Mucosa of rectum (tissue), 2 donors: Measurements from ENCODE around the gene COA5.

Experiments used
- H3K27ac ChIP-seq, 2 donors: one replicate each; pipeline ENCODE4 v1.7.0; 2013; ENCODE audit warnings: inconsistent platforms in 2 of 2, low read depth in 2 of 2, low read length in 2 of 2
- H3K27me3 ChIP-seq, 2 donors: one replicate each; pipeline ENCODE4 v1.7.0; 2013; ENCODE audit warnings: low read length in 2 of 2; ENCODE audit not compliant: control insufficient read depth in 2 of 2, insufficient read depth in 2 of 2
- H3K36me3 ChIP-seq, 2 donors: one replicate each; pipeline ENCODE4 v1.7.0; 2013; ENCODE audit warnings: low read length in 2 of 2; ENCODE audit not compliant: control insufficient read depth in 2 of 2, insufficient read depth in 2 of 2
- H3K4me1 ChIP-seq, 2 donors: one replicate each; pipeline ENCODE4 v1.7.0; 2013; ENCODE audit warnings: low read length in 2 of 2, mild to moderate bottlenecking in 1 of 2; ENCODE audit not compliant: control insufficient read depth in 2 of 2, insufficient read depth in 2 of 2
- H3K4me3 ChIP-seq, 2 donors: one replicate each; pipeline ENCODE4 v1.7.0; 2013; ENCODE audit warnings: low read length in 2 of 2
- H3K9ac ChIP-seq, 2 donors: one replicate each; pipeline ENCODE4 v1.7.0; 2013; ENCODE audit warnings: low read length in 2 of 2, low read depth in 1 of 2, mild to moderate bottlenecking in 1 of 2
- H3K9me3 ChIP-seq, 2 donors: one replicate each; pipeline ENCODE4 v1.7.0; 2013; ENCODE audit warnings: low read length in 2 of 2; ENCODE audit not compliant: control insufficient read depth in 2 of 2
- donor health status: healthy.
- donor health status: Normal muscosa, but diverticular disease.

The COA5 gene

DNA sequence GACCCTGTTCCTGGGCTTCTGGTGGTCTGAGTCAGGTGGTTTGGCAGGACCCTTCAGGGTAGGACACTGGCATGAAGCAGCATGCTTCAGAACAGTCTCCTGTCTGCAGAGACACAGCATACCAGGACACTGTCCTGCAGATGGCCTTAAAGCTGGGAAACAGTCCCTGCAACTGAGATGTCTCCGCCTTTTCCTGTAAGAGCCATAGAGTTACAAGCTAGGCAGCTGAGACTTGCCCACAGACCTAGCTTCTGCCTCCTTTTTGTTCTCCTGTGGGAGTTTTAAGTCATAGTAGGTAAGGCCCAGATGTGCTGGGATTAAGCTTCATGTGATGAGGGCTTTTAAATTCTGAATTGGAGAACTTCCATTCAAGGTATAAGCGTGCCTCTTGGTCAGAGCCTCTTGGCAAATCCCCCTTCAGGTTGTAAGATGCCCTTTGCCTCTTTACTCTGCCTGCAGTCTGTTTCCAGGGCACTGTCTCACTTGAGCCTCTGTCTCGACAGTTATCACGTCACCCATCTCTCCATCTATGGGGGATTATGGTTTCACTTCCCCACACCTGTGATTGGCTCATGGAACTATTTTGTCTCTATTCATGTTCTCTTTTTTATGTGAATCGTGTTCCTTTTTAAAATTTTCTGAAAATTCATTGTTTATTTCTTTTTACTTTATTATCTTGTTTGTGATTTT, 51.8 kb downstream of the COA5 start:
- no peak overlapping the region for H3K27ac ChIP-seq
- no peak overlapping the region for H3K4me3 ChIP-seq
- H3K27me3 ChIP-seq = no peaks in the 10 kb centered on the region
- peaks cover 29 to 36% of the 10 kb centered on the region in 2 donors for H3K36me3 ChIP-seq
- H3K9me3 ChIP-seq = no peaks in the 10 kb centered on the region
- H3K9ac ChIP-seq = no peak overlapping the region
- H3K4me1 ChIP-seq = peaks cover 0 to 5% of the 10 kb centered on the region in 2 donors

- Histone ChIP-seq H3K27ac (no peak overlapping the region), H3K36me3 (peaks cover 29 to 40% of the 10 kb centered on the region in 2 donors), H3K4me1 (peaks cover 0 to 5% of the 10 kb centered on the region in 2 donors)
These were observed 52.6 kb downstream of the COA5 start for GRCh38 chr2:98555696-98556095.

DNA sequence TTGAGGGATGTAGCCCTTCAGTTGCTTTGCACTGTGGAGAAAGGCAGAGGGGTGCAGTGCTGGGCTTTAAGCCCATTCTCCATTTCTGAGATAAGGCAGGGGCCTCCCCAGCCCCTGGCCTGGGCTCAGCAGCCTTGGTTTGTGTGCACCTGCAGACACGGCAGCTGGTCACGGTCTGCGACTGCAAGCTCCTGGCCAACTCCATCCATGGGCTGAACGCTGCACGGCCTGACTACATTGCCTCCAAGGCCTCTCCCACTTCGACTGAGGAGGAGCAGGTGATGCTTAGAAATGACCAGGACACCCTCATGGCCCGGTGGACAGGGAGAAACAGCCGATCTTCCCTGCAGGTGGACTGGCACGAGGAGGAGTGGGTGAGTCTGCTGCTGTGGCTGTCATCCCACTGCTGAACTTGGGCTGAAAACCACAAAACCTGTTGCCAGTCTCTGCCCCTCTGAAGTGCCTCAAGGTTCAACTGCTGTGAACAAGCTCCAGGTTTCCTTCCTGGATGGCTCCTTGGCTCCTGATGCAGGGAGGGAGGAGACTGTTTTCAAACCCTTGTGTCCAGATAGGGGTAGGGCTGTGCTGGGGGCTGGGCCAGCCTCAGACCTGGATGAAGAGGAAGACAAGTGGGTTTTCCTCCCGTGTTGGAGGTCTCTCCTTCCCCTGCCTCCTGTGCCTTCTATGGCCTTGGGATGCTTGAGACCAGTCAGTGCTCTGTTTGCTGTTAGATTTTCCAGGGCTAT, 54.0 kb downstream of the COA5 start:
- peaks cover 29 to 40% of the 10 kb centered on the region in 2 donors for H3K36me3 ChIP-seq
- no peak overlapping the region for H3K4me3 ChIP-seq
- H3K27ac ChIP-seq = no peak overlapping the region
- H3K9me3 ChIP-seq = no peaks in the 10 kb centered on the region
- no peaks in the 10 kb centered on the region for H3K27me3 ChIP-seq
- peaks cover 0 to 3% of the 10 kb centered on the region in 2 donors for H3K4me1 ChIP-seq
- H3K9ac ChIP-seq = no peak overlapping the region

More at GRCh38 chr2:98555696-98556095, 52.6 kb downstream of the COA5 start:
- H3K9me3 ChIP-seq = no peaks in the 10 kb centered on the region
- no peak overlapping the region for H3K9ac ChIP-seq
- no peaks in the 10 kb centered on the region for H3K27me3 ChIP-seq
- no peak overlapping the region for H3K4me3 ChIP-seq

GRCh38 chr2:98552499-98553179, 55.7 kb downstream of the COA5 start:
- no peaks in the 10 kb centered on the region for H3K4me1 ChIP-seq
- H3K9ac ChIP-seq = no peak overlapping the region
- no peaks in the 10 kb centered on the region for H3K27me3 ChIP-seq
- no peaks in the 10 kb centered on the region for H3K9me3 ChIP-seq
- no peak overlapping the region for H3K4me3 ChIP-seq
- H3K27ac ChIP-seq = no peak overlapping the region
- H3K36me3 ChIP-seq = peaks cover 32 to 41% of the 10 kb centered on the region in 2 donors

- H3K9me3 ChIP-seq = no peaks in the 10 kb centered on the region
- H3K27ac ChIP-seq = no peak overlapping the region
- H3K36me3 ChIP-seq = peaks cover 44 to 52% of the 10 kb centered on the region in 2 donors
- no peaks in the 10 kb centered on the region for H3K4me1 ChIP-seq
- no peaks in the 10 kb centered on the region for H3K27me3 ChIP-seq
- H3K4me3 ChIP-seq = no peak overlapping the region
- no peak overlapping the region for H3K9ac ChIP-seq
These were observed 57.0 kb downstream of the COA5 start for GRCh38 chr2:98551316-98551715.

GRCh38 chr2:98550165-98550564, 58.1 kb downstream of the COA5 start:
- Histone ChIP-seq H3K36me3 (peaks cover 43 to 52% of the 10 kb centered on the region in 2 donors), H3K27ac (no peak overlapping the region)

More at GRCh38 chr2:98550165-98550564, 58.1 kb downstream of the COA5 start:
- no peak overlapping the region for H3K9ac ChIP-seq
- H3K9me3 ChIP-seq = no peaks in the 10 kb centered on the region
- no peaks in the 10 kb centered on the region for H3K27me3 ChIP-seq
- no peaks in the 10 kb centered on the region for H3K4me1 ChIP-seq
- H3K4me3 ChIP-seq = no peak overlapping the region
